Fibroblast of skin of abdomen (primary cell): ENCODE measurements around the gene PPDPF.
A peak's percentile ranks its signal among the peaks of the same experiment; 100 is the strongest.

ENCODE experiments used
- DNase-seq: peaks from one replicate; pipeline ENCODE4 v3.0.0-alpha.2; 2013

The PPDPF gene

GRCh38 chr20:63539092-63539430, 18.5 kb downstream of the PPDPF start:
- DNase-seq = no peak

- no peak for DNase-seq
Measured at GRCh38 chr20:63539441-63540370, 19.1 kb downstream of the PPDPF start.

GRCh38 chr20:63540417-63541186, 20.0 kb downstream of the PPDPF start:
- peak; percentile 14 for DNase-seq

- DNase-seq = no peak
Measured at GRCh38 chr20:63541371-63541770, 20.8 kb downstream of the PPDPF start.

GRCh38 chr20:63542031-63542559, 21.5 kb downstream of the PPDPF start:
- no peak for DNase-seq

GRCh38 chr20:63542696-63543095, 22.1 kb downstream of the PPDPF start:
- no peak for DNase-seq

GRCh38 chr20:63543131-63543530, 22.6 kb downstream of the PPDPF start:
- DNase-seq = no peak

GRCh38 chr20:63543733-63544132, 23.2 kb downstream of the PPDPF start:
- no peak for DNase-seq

GRCh38 chr20:63544241-63544957, 23.8 kb downstream of the PPDPF start:
- no peak for DNase-seq

- no peak for DNase-seq
Measured at GRCh38 chr20:63544958-63545516, 24.5 kb downstream of the PPDPF start.

GRCh38 chr20:63545814-63546213, 25.2 kb downstream of the PPDPF start:
- no peak for DNase-seq

GRCh38 chr20:63546256-63546955, 25.8 kb downstream of the PPDPF start:
- DNase-seq = no peak

- no peak for DNase-seq
Measured at GRCh38 chr20:63546956-63547724, 26.6 kb downstream of the PPDPF start.

- DNase-seq = no peak
Measured at GRCh38 chr20:63547725-63548480, 27.3 kb downstream of the PPDPF start, which contains the start of gene SRMS. SRMS (minus strand) TSS chr20:63547749; CDS start chr20:63547463, 286 bp downstream.

- no peak for DNase-seq
Measured at GRCh38 chr20:63548542-63548941, 28.0 kb downstream of the PPDPF start.

GRCh38 chr20:63549019-63549418, 28.5 kb downstream of the PPDPF start:
- DNase-seq = no peak

GRCh38 chr20:63549679-63550282, 29.2 kb downstream of the PPDPF start:
- no peak for DNase-seq

GRCh38 chr20:63551068-63551467, 30.5 kb downstream of the PPDPF start:
- no peak for DNase-seq

- DNase-seq = no peak
Measured at GRCh38 chr20:63552481-63553249, 32.1 kb downstream of the PPDPF start.
